OCI-LY7 (cell line): ENCODE measurements around the gene AGBL1. TPM values are rescaled to one million over a fixed set of nuclear protein-coding genes. Genes with fewer than 3 reads are reported as not detected.

Source experiments
- BruUV-seq: library from RNA; stranded (reverse); fragments of 400-500 nt; replicated peaks from 2 replicates; lab custom pipeline; 2021; lab: Mats Ljungman, UMichigan
- CTCF ChIA-PET: fragments of 300-600 bp; sonication (Branson Sonifier 250); formaldehyde crosslinking; loops from one replicate; lab custom pipeline; 2022; ENCODE audit warnings: antibody characterized with exemption; ENCODE audit not compliant: unreplicated experiment; lab: Charles Lee
- POLR2A ChIA-PET: fragments of 300-600 bp; sonication (Branson Sonifier 250); formaldehyde crosslinking; loops from one replicate; lab custom pipeline; 2022; ENCODE audit warnings: antibody characterized with exemption; lab: Charles Lee
- DNase-seq: peaks from one replicate; pipeline ENCODE4 v3.0.0-alpha.2; 2015; ENCODE audit warnings: low spot score
- H2AFZ ChIP-seq: fragments of 200-600 bp; sonication (generic), shearing (Covaris generic); 2 replicates; pipeline ENCODE4 v1.6.1; 2014; ENCODE audit warnings: mild to moderate bottlenecking, antibody characterized with exemption, low read length, moderate library complexity
- H3K27ac ChIP-seq: fragments of 200-600 bp; sonication (generic); 2 replicates; pipeline ENCODE4 v1.5.1; 2014; ENCODE audit warnings: mixed run types, low read depth, mild to moderate bottlenecking, moderate library complexity, low read length, inconsistent platforms; ENCODE audit not compliant: poor library complexity, severe bottlenecking
- H3K36me3 ChIP-seq: fragments of 200-600 bp; sonication (generic); 2 replicates; pipeline ENCODE4 v1.6.1; 2014; ENCODE audit warnings: mild to moderate bottlenecking, antibody characterized with exemption, low read length, moderate library complexity, mixed read lengths; ENCODE audit not compliant: insufficient read depth
- H3K4me1 ChIP-seq: fragments of 200-600 bp; sonication (generic); 2 replicates; pipeline ENCODE4 v1.5.1; 2014; ENCODE audit warnings: mild to moderate bottlenecking, low read length; ENCODE audit not compliant: insufficient read depth, poor library complexity, severe bottlenecking
- H3K4me2 ChIP-seq: fragments of 200-600 bp; sonication (generic); 2 replicates; pipeline ENCODE4 v1.6.1; 2014; ENCODE audit warnings: mild to moderate bottlenecking, low read length
- H3K4me3 ChIP-seq: fragments of 200-600 bp; sonication (generic); 2 replicates; pipeline ENCODE4 v1.5.1; 2014; ENCODE audit warnings: mild to moderate bottlenecking, low read depth, low read length; ENCODE audit not compliant: poor library complexity, severe bottlenecking
- H3K79me2 ChIP-seq: fragments of 200-600 bp; sonication (generic); 2 replicates; pipeline ENCODE4 v1.6.1; 2016; ENCODE audit warnings: low read depth, mild to moderate bottlenecking, low read length, moderate library complexity, mixed read lengths; ENCODE audit not compliant: insufficient read depth
- H3K9me2 ChIP-seq: fragments of 200-600 bp; sonication (generic); 2 replicates; pipeline ENCODE4 v1.6.1; 2016; ENCODE audit warnings: mild to moderate bottlenecking, low read length, mixed read lengths; ENCODE audit not compliant: insufficient read depth
- H3K9me3 ChIP-seq: fragments of 200-600 bp; sonication (generic); 2 replicates; pipeline ENCODE4 v1.6.1; 2014; ENCODE audit warnings: mild to moderate bottlenecking, mixed run types, low read length, mixed read lengths
- H4K20me1 ChIP-seq: fragments of 200-600 bp; sonication (generic); 2 replicates; pipeline ENCODE4 v1.6.1; 2014; ENCODE audit warnings: mild to moderate bottlenecking, antibody characterized with exemption, low read length, moderate library complexity, mixed read lengths; ENCODE audit not compliant: insufficient read depth
- EZH2phosphoT487 ChIP-seq: fragments of 200-600 bp; sonication (generic); IDR thresholded peaks from 2 replicates; pipeline ENCODE4 v1.6.1; 2018; ENCODE audit warnings: low read depth, borderline replicate concordance, mild to moderate bottlenecking, mixed run types, antibody characterized with exemption, low read length, moderate library complexity, mixed read lengths
- intact Hi-C: fragments of 100-400 bp; cut with micrococcal nuclease; formaldehyde crosslinking; loops from one replicate; pipeline ENCODE4 v1.10.0; 2022; ENCODE audit not compliant: unreplicated experiment
- total RNA-seq, 2 experiments: library from RNA; depleted of rRNA in 1 of 2; stranded (reverse); fragments of >200 nt in 1 of 2; shearing (Covaris generic) in 1 of 2; gene quantifications; 2 replicates each; pipeline ENCODE4 v1.2.3, GENCODE V29; 2014 to 2022
- TF ChIP-seq, protein P1 (sequence below): fragments of 200-600 bp; sonication (generic); conservative IDR thresholded peaks from 2 replicates; pipeline ENCODE4 v1.5.1; 2014; ENCODE audit warnings: mild to moderate bottlenecking, antibody characterized with exemption, low read length, moderate library complexity, mixed read lengths

Gene AGBL1
- total RNA-seq, 2 experiments from 2014 or later, result not detected

DNA sequence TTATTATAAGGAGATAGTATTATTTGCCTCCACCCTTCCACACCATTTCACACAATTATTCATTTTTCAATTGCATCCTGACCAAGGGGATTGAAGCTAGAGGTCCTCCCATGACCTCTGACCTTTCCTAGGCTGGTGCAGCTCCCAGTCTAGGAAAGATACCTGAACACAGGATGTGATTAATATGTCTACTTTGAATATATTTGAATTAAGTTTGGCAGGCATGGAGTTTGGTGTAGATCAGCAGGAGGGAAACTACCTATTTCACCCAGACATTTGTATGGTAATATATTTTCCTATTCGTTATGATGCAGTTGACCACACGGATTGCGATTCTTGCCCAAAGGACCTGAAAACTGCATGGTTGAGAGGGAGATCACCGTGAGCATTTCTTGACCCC lies 596.3 kb downstream of the AGBL1 start:
- no peak for TF ChIP-seq EZH2phosphoT487
- TF ChIP-seq, protein P1, sequence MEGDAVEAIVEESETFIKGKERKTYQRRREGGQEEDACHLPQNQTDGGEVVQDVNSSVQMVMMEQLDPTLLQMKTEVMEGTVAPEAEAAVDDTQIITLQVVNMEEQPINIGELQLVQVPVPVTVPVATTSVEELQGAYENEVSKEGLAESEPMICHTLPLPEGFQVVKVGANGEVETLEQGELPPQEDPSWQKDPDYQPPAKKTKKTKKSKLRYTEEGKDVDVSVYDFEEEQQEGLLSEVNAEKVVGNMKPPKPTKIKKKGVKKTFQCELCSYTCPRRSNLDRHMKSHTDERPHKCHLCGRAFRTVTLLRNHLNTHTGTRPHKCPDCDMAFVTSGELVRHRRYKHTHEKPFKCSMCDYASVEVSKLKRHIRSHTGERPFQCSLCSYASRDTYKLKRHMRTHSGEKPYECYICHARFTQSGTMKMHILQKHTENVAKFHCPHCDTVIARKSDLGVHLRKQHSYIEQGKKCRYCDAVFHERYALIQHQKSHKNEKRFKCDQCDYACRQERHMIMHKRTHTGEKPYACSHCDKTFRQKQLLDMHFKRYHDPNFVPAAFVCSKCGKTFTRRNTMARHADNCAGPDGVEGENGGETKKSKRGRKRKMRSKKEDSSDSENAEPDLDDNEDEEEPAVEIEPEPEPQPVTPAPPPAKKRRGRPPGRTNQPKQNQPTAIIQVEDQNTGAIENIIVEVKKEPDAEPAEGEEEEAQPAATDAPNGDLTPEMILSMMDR, result no peak
- no peak for DNase-seq
- no peaks in the 10 kb centered on the region for H4K20me1 ChIP-seq
- no TSS peak for BruUV-seq
- intact Hi-C loops, result no loop called here
- no peaks in the 10 kb centered on the region for H3K9me3 ChIP-seq
- H3K27ac ChIP-seq, result no peak overlapping the region
- POLR2A ChIA-PET, result no interaction called here
- no peaks in the 10 kb centered on the region for H3K79me2 ChIP-seq
- H3K9me2 ChIP-seq, result no peaks in the 10 kb centered on the region
- no peak overlapping the region for H3K4me2 ChIP-seq
- H3K36me3 ChIP-seq, result no peaks in the 10 kb centered on the region
- no peak overlapping the region for H3K4me3 ChIP-seq
- CTCF ChIA-PET, result no interaction called here
- no peak overlapping the region for H2AFZ ChIP-seq
- H3K4me1 ChIP-seq, result no peaks in the 10 kb centered on the region

DNA sequence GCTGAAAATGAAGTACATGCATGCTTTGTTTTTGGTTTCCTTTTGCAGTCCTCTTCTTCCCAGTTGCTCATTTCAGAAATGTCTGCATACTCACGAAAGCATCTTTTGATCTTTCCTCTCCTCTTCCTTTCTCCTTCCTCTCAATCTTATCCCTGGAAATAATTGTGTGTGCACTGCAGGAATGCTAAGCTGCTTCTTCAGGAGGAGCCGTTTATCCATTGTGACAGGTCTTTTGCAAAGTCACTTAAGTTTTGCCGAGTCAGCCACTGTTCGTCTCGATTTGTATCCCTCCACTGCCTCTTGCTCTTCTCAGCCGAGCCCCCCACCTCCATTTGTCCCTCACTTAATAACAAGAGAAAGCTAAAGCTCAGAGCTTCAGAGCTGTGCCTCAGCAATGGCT lies 597.6 kb downstream of the AGBL1 start:
- TF ChIP-seq EZH2phosphoT487, result no peak
- TF ChIP-seq, protein P1, result no peak
- intact Hi-C loops, result no loop called here
- Histone ChIP-seq H3K4me2 (no peak overlapping the region), H3K4me1 (no peaks in the 10 kb centered on the region), H2AFZ (no peak overlapping the region), H3K27ac (no peak overlapping the region), H3K9me3 (no peaks in the 10 kb centered on the region), H3K79me2 (no peaks in the 10 kb centered on the region), H3K36me3 (no peaks in the 10 kb centered on the region), H4K20me1 (no peaks in the 10 kb centered on the region), H3K9me2 (no peaks in the 10 kb centered on the region), H3K4me3 (no peak overlapping the region)
- BruUV-seq, result no TSS peak
- ChIA-PET POLR2A (no interaction called here), CTCF (no interaction called here)
- DNase-seq, result no peak

DNA sequence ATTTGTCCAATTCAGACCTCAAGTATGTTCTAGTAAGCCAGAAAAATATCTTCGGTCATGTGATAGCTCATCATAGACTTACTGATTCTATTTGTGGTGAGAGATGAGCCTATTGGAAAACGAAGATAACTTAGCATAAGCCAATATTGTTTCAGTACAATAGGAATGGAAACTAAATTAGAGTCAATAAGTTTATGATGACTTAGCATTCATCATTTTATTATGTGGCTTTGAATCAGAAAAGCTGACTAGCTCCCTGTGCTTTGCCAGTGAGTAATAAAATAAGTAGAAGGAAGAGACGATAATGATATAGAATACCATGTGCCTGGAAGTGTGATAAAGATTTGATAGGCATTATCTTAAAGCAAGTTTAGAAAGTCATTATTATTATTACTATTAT lies 605.6 kb downstream of the AGBL1 start:
- CTCF ChIA-PET, result no interaction called here

More for the DNA sequence above, 605.6 kb downstream of the AGBL1 start:
- POLR2A ChIA-PET, result no interaction called here
- Histone ChIP-seq H3K4me1 (no peaks in the 10 kb centered on the region), H3K79me2 (no peaks in the 10 kb centered on the region), H3K27ac (no peak overlapping the region), H3K4me3 (no peak overlapping the region), H3K4me2 (no peak overlapping the region), H3K9me3 (no peaks in the 10 kb centered on the region), H3K36me3 (no peaks in the 10 kb centered on the region), H3K9me2 (no peaks in the 10 kb centered on the region), H4K20me1 (no peaks in the 10 kb centered on the region), H2AFZ (no peak overlapping the region)
- DNase-seq, result no peak
- intact Hi-C loops, result no loop called here
- TF ChIP-seq EZH2phosphoT487, result no peak
- TF ChIP-seq, protein P1, result no peak
- no TSS peak for BruUV-seq
